ENCODE measurements around the gene LSS. TPM values are rescaled to one million over a fixed set of nuclear protein-coding genes. Genes with fewer than 3 reads are reported as not detected.
A peak's percentile ranks its signal among the peaks of the same experiment; 100 is the strongest.

Gene LSS
- total and polyA plus RNA-seq, 4 donors = 27.6 to 194 (median 89.3) TPM

GRCh38 chr21:46157396-46157986, 71.1 kb downstream of the LSS start (continued):
- TF ChIP-seq NR2F2 (IDR thresholded peaks at IDR 0.05) = no peak
- no peak for TF ChIP-seq TAF1 (conservative IDR thresholded peaks at IDR 0.05)
- no peak for TF ChIP-seq CTCF (IDR thresholded peaks at IDR 0.05; ENCODE audit: low read depth, low read length, missing input control)
- no peak for TF ChIP-seq HNF4A (conservative IDR thresholded peaks at IDR 0.05)
- TF ChIP-seq YY1 (IDR thresholded peaks at IDR 0.05) = no peak
- no peak for TF ChIP-seq FOXA2 (IDR thresholded peaks at IDR 0.05)
- no peak for TF ChIP-seq ATF3 (IDR thresholded peaks at IDR 0.05)

- DNase-seq (ENCODE audit: low spot score) = no peak
- H3K4me3 ChIP-seq (ENCODE audit: low read depth in 1 of 3, low read length in 3 of 3) = no peak overlapping the region
- H3K9ac ChIP-seq (ENCODE audit: low read depth in 1 of 2, low read length in 2 of 2) = peak overlapping the region in 1 of 2 donors; percentile 34
- TF ChIP-seq ZBTB33 (IDR thresholded peaks at IDR 0.05) (no peak), GABPA (IDR thresholded peaks at IDR 0.05 in 1 of 2, conservative IDR thresholded peaks at IDR 0.05 in 1 of 2) (no peak), ATF3 (IDR thresholded peaks at IDR 0.05) (no peak)
- H3K4me1 ChIP-seq (ENCODE audit: control insufficient read depth in 4 of 4, insufficient read depth in 4 of 4, low read length in 3 of 4) = peaks cover 4 to 37% (median 15%) of the 10 kb centered on the region in 4 donors
- no peaks in the 10 kb centered on the region for H3K9me3 ChIP-seq (ENCODE audit: control insufficient read depth in 4 of 4, low read length in 3 of 4)
- peaks cover 0 to 6% (median 2%) of the 10 kb centered on the region in 4 donors for H3K36me3 ChIP-seq (ENCODE audit: control insufficient read depth in 4 of 4, insufficient read depth in 3 of 4, low read depth in 1 of 4, low read length in 3 of 4)
- no peaks in the 10 kb centered on the region for H3K27me3 ChIP-seq (ENCODE audit: control insufficient read depth in 4 of 4, insufficient read depth in 4 of 4, low read length in 3 of 4)
- WGBS = 93% methylated on average over 10 of the region's 10 CpGs
- H3K27ac ChIP-seq (ENCODE audit: low read depth in 1 of 2, low read length in 2 of 2) = peak overlapping the region; percentile 83 to 92
These were observed 71.9 kb downstream of the LSS start for GRCh38 chr21:46156678-46157077.

GRCh38 chr21:46156378-46156645, 72.3 kb downstream of the LSS start:
- Histone ChIP-seq H3K27me3 (ENCODE audit: control insufficient read depth in 4 of 4, insufficient read depth in 4 of 4, low read length in 3 of 4) (no peaks in the 10 kb centered on the region), H3K27ac (ENCODE audit: low read depth in 1 of 2, low read length in 2 of 2) (peak overlapping the region; percentile 83 to 92), H3K36me3 (ENCODE audit: control insufficient read depth in 4 of 4, insufficient read depth in 3 of 4, low read depth in 1 of 4, low read length in 3 of 4) (peaks cover 0 to 6% (median 2%) of the 10 kb centered on the region in 4 donors), H3K4me1 (ENCODE audit: control insufficient read depth in 4 of 4, insufficient read depth in 4 of 4, low read length in 3 of 4) (peaks cover 4 to 39% (median 15%) of the 10 kb centered on the region in 4 donors), H3K9me3 (ENCODE audit: control insufficient read depth in 4 of 4, low read length in 3 of 4) (no peaks in the 10 kb centered on the region), H3K9ac (ENCODE audit: low read depth in 1 of 2, low read length in 2 of 2) (peak overlapping the region in 1 of 2 donors; percentile 34), H3K4me3 (ENCODE audit: low read depth in 1 of 3, low read length in 3 of 3) (no peak overlapping the region)
- TF ChIP-seq SP1 (IDR thresholded peaks at IDR 0.05) (no peak), HNF4G (IDR thresholded peaks at IDR 0.05) (no peak)
- 71% methylated on average over 7 of the region's 7 CpGs for WGBS
- DNase-seq (ENCODE audit: low spot score) = no peak
